ENCODE results near the gene STUB1. TPM values are rescaled to one million over a fixed set of nuclear protein-coding genes. Genes with fewer than 3 reads are reported as not detected.

Gene STUB1
- total and polyA plus RNA-seq, 4 donors, result 32.4 to 74.4 (median 50.2) TPM

- no peak overlapping the region for H3K27ac ChIP-seq (ENCODE audit: low read depth in 1 of 2, low read length in 2 of 2)
- 90% methylated on average over 29 of the region's 29 CpGs for WGBS
- no peaks in the 10 kb centered on the region for H3K9me3 ChIP-seq (ENCODE audit: control insufficient read depth in 4 of 4, low read length in 3 of 4)
- DNase-seq (ENCODE audit: low spot score), result no peak
- H3K27me3 ChIP-seq (ENCODE audit: control insufficient read depth in 4 of 4, insufficient read depth in 4 of 4, low read length in 3 of 4), result no peaks in the 10 kb centered on the region
- H3K4me1 ChIP-seq (ENCODE audit: control insufficient read depth in 4 of 4, insufficient read depth in 4 of 4, low read length in 3 of 4), result peaks cover 25 to 44% (median 35%) of the 10 kb centered on the region in 4 donors
- peaks cover 0 to 2% (median 0%) of the 10 kb centered on the region in 4 donors for H3K36me3 ChIP-seq (ENCODE audit: control insufficient read depth in 4 of 4, insufficient read depth in 3 of 4, low read depth in 1 of 4, low read length in 3 of 4)
- H3K4me3 ChIP-seq (ENCODE audit: low read depth in 1 of 3, low read length in 3 of 3), result no peak overlapping the region
- H3K9ac ChIP-seq (ENCODE audit: low read depth in 1 of 2, low read length in 2 of 2), result no peak overlapping the region
- TF ChIP-seq ATF3 (IDR thresholded peaks at IDR 0.05) (no peak), EGR1 (IDR thresholded peaks at IDR 0.05; ENCODE audit: low read depth in 2 of 2) (no peak)
Observed at GRCh38 chr16:716768-717325, 36.6 kb downstream of the STUB1 start.

- Histone ChIP-seq H3K9ac (ENCODE audit: low read depth in 1 of 2, low read length in 2 of 2) (no peak overlapping the region), H3K36me3 (ENCODE audit: control insufficient read depth in 4 of 4, insufficient read depth in 3 of 4, low read depth in 1 of 4, low read length in 3 of 4) (peaks cover 0 to 2% (median 0%) of the 10 kb centered on the region in 4 donors), H3K9me3 (ENCODE audit: control insufficient read depth in 4 of 4, low read length in 3 of 4) (no peaks in the 10 kb centered on the region), H3K4me1 (ENCODE audit: control insufficient read depth in 4 of 4, insufficient read depth in 4 of 4, low read length in 3 of 4) (peaks cover 25 to 46% (median 37%) of the 10 kb centered on the region in 4 donors), H3K27ac (ENCODE audit: low read depth in 1 of 2, low read length in 2 of 2) (no peak overlapping the region), H3K4me3 (ENCODE audit: low read depth in 1 of 3, low read length in 3 of 3) (no peak overlapping the region), H3K27me3 (ENCODE audit: control insufficient read depth in 4 of 4, insufficient read depth in 4 of 4, low read length in 3 of 4) (no peaks in the 10 kb centered on the region)
- no peak for TF ChIP-seq HNF4A (conservative IDR thresholded peaks at IDR 0.05)
- TF ChIP-seq YY1 (IDR thresholded peaks at IDR 0.05), result no peak
- TF ChIP-seq JUND (IDR thresholded peaks at IDR 0.05), result no peak
- no peak for TF ChIP-seq REST (IDR thresholded peaks at IDR 0.05)
- no peak for TF ChIP-seq SP1 (IDR thresholded peaks at IDR 0.05)
- TF ChIP-seq ATF3 (IDR thresholded peaks at IDR 0.05), result no peak
- TF ChIP-seq MAX (IDR thresholded peaks at IDR 0.05), result no peak
- no peak for TF ChIP-seq RXRA (IDR thresholded peaks at IDR 0.05)
- TF ChIP-seq CTCF (IDR thresholded peaks at IDR 0.05; ENCODE audit: low read depth, low read length, missing input control), result no peak
- no peak for TF ChIP-seq TAF1 (conservative IDR thresholded peaks at IDR 0.05)
- no peak for TF ChIP-seq FOXA1 (IDR thresholded peaks at IDR 0.05)
- no peak for TF ChIP-seq ZBTB33 (IDR thresholded peaks at IDR 0.05)
- no peak for TF ChIP-seq EGR1 (IDR thresholded peaks at IDR 0.05; ENCODE audit: low read depth in 2 of 2)
- TF ChIP-seq FOXA2 (IDR thresholded peaks at IDR 0.05), result no peak
- no peak for TF ChIP-seq GABPA (IDR thresholded peaks at IDR 0.05 in 1 of 2, conservative IDR thresholded peaks at IDR 0.05 in 1 of 2)
- 83% methylated on average over 32 of the region's 32 CpGs for WGBS
- DNase-seq (ENCODE audit: low spot score), result no peak
Observed at GRCh38 chr16:717450-718245, 37.4 kb downstream of the STUB1 start.

Measured in liver (tissue), 9 donors.